MCF 10A (cell line): ENCODE results near the gene KMT2C. TPM values are rescaled to one million over a fixed set of nuclear protein-coding genes. Genes with fewer than 3 reads are reported as not detected.

ENCODE experiments used
- BruUV-seq: library from RNA; stranded (reverse); fragments of 400-500 nt; replicated peaks from 2 replicates; lab custom pipeline; 2021; lab: Mats Ljungman, UMichigan
- CTCF ChIA-PET: fragments of 300-600 bp; sonication (Branson Sonifier 250); formaldehyde crosslinking; extraction: SDS; loops from one replicate; lab custom pipeline; 2021; ENCODE audit warnings: antibody characterized with exemption, inconsistent platforms; lab: Yijun Ruan, JAX
- POLR2A ChIA-PET: fragments of 300-600, 350-650 bp; sonication (Branson Sonifier 250); formaldehyde crosslinking; extraction: SDS; loops from one replicate; lab custom pipeline; 2020; ENCODE audit warnings: antibody characterized with exemption, inconsistent platforms; lab: Yijun Ruan, JAX
- DNase-seq: peaks from one replicate; pipeline ENCODE4 v3.0.0-alpha.2; 2018; ENCODE audit not compliant: unreplicated experiment
- H3K27ac Mint-ChIP-seq: one replicate; pipeline ENCODE4 v1.8.0; 2022; ENCODE audit warnings: mild to moderate bottlenecking, low read depth, mixed read lengths; ENCODE audit not compliant: unreplicated experiment
- H3K27me3 Mint-ChIP-seq: one replicate; pipeline ENCODE4 v1.8.0; 2022; ENCODE audit warnings: mixed read lengths; ENCODE audit not compliant: insufficient read depth, unreplicated experiment
- H3K36me3 Mint-ChIP-seq: one replicate; pipeline ENCODE4 v1.8.0; 2022; ENCODE audit warnings: mild to moderate bottlenecking, moderate library complexity, mixed read lengths; ENCODE audit not compliant: insufficient read depth, unreplicated experiment
- H3K4me1 Mint-ChIP-seq: one replicate; pipeline ENCODE4 v1.8.0; 2022; ENCODE audit warnings: mixed read lengths; ENCODE audit not compliant: insufficient read depth, unreplicated experiment
- H3K4me3 Mint-ChIP-seq: one replicate; pipeline ENCODE4 v1.8.0; 2022; ENCODE audit warnings: mild to moderate bottlenecking, moderate library complexity, mixed read lengths; ENCODE audit not compliant: unreplicated experiment
- H3K9me3 Mint-ChIP-seq: one replicate; pipeline ENCODE4 v1.8.0; 2022; ENCODE audit warnings: mixed read lengths; ENCODE audit not compliant: unreplicated experiment
- CTCF ChIP-seq: fragments of 200-600 bp; IDR thresholded peaks from one replicate; pipeline ENCODE4 v1.8.0; 2022; ENCODE audit warnings: antibody characterized with exemption, mild to moderate bottlenecking; ENCODE audit not compliant: unreplicated experiment
- intact Hi-C: fragments of 100-400 bp; cut with micrococcal nuclease; formaldehyde crosslinking; loops from 2 replicates; pipeline ENCODE4 v1.14.1; 2022
- total RNA-seq: library from RNA; stranded (reverse); gene quantifications from 2 replicates; pipeline ENCODE4 v1.2.3, GENCODE V29; 2022

KMT2C gene
- total RNA-seq, 1 experiment from 2014 or later = 54.6 TPM

- no peak overlapping the region for H3K27ac Mint-ChIP-seq
- no TSS peak for BruUV-seq
- ChIA-PET CTCF (no interaction called here), POLR2A (no interaction called here)
- H3K4me3 Mint-ChIP-seq = no peak overlapping the region
- no peak for DNase-seq
- H3K9me3 Mint-ChIP-seq = no peaks in the 10 kb centered on the region
- no peaks in the 10 kb centered on the region for H3K27me3 Mint-ChIP-seq
- TF ChIP-seq CTCF = no peak
- H3K36me3 Mint-ChIP-seq = peaks cover 24% of the 10 kb centered on the region
- no peaks in the 10 kb centered on the region for H3K4me1 Mint-ChIP-seq
- intact Hi-C loops = no loop called here
These were observed 338.5 kb downstream of the KMT2C start for GRCh38 chr7:152097330-152097729.

DNA sequence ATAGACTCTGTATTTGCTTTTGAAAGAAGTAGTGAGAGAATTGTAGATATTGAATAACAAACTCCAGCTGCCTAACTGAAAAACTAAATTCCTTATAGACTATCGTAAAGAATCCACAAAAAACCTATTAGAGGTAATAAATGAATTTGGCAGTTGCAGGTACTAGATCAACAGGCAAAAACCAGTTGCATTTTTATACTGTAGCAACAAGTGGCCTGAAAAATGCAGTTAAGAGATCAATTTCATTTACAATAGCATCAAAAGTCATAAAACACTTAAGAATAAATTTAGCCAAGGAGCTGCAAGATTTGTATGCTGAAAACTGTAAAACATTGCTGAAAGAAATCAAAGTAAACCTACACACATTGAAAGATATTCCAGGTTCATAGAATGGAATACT is 340.0 kb downstream of the KMT2C start:
- no peak for TF ChIP-seq CTCF
- no peaks in the 10 kb centered on the region for H3K9me3 Mint-ChIP-seq
- DNase-seq = no peak
- H3K36me3 Mint-ChIP-seq = peaks cover 13% of the 10 kb centered on the region
- ChIA-PET POLR2A (interaction anchor here (1.5 kb wide), 1 partner anchor 10 kb away, joined by 3 read pairs; no protein-coding TSS in a partner anchor), CTCF (interaction anchor here (1.0 kb wide), 1 partner anchor 10 kb away, joined by 3 read pairs; no protein-coding TSS in a partner anchor)
- BruUV-seq = no TSS peak
- no peak overlapping the region for H3K4me3 Mint-ChIP-seq
- intact Hi-C loops = no loop called here
- no peak overlapping the region for H3K27ac Mint-ChIP-seq
- H3K4me1 Mint-ChIP-seq = peaks cover 4% of the 10 kb centered on the region
- no peaks in the 10 kb centered on the region for H3K27me3 Mint-ChIP-seq

DNA sequence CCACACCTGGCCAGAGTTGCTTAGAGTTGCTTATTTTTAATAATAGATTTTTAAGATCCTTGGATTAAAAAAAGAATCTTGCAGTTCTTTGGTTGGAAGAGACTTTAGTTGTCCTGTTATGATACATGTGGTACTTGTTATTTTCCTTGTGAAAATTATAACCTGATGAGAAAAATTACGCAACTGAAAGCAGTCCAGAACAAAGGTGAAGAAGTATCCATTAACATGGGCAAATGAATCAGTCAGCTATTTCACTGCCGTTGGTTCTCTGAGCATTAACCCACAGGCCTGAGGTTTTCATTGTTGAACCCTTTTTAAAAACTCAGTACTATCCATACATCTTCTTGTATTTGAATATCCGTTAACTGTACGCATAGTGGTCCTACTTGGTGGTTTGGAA is 342.1 kb downstream of the KMT2C start:
- Mint-ChIP-seq H3K4me3 (no peak overlapping the region), H3K4me1 (peaks cover 4% of the 10 kb centered on the region), H3K36me3 (peaks cover 5% of the 10 kb centered on the region), H3K27ac (no peak overlapping the region), H3K9me3 (peaks cover 4% of the 10 kb centered on the region), H3K27me3 (no peaks in the 10 kb centered on the region)
- DNase-seq = no peak
- ChIA-PET POLR2A (interaction anchor here (0.7 to 1.1 kb wide), 4 partner anchors 9 to 13 kb away, joined by 3 to 5 read pairs (median 3); no protein-coding TSS in a partner anchor), CTCF (interaction anchor here (0.9 kb wide), 1 partner anchor 45 kb away, joined by 3 read pairs; no protein-coding TSS in a partner anchor)
- TF ChIP-seq CTCF = no peak
- intact Hi-C loops = no loop called here
- no TSS peak for BruUV-seq

GRCh38 chr7:152090747-152091146 is 345.1 kb downstream of the KMT2C start:
- no TSS peak for BruUV-seq
- TF ChIP-seq CTCF = no peak
- Mint-ChIP-seq H3K4me3 (no peak overlapping the region), H3K27me3 (no peaks in the 10 kb centered on the region), H3K27ac (no peak overlapping the region), H3K9me3 (peaks cover 7% of the 10 kb centered on the region), H3K4me1 (peaks cover 10% of the 10 kb centered on the region), H3K36me3 (no peaks in the 10 kb centered on the region)
- ChIA-PET CTCF (interaction anchor here (0.6 kb wide), 2 partner anchors 740 to 798 kb away, joined by 3 read pairs; no protein-coding TSS in a partner anchor), POLR2A (no interaction called here)
- no peak for DNase-seq
- intact Hi-C loops = no loop called here
